ENCODE results near the gene KIRREL3.
A peak's percentile ranks its signal among the peaks of the same experiment; 100 is the strongest.

KIRREL3 gene

DNA sequence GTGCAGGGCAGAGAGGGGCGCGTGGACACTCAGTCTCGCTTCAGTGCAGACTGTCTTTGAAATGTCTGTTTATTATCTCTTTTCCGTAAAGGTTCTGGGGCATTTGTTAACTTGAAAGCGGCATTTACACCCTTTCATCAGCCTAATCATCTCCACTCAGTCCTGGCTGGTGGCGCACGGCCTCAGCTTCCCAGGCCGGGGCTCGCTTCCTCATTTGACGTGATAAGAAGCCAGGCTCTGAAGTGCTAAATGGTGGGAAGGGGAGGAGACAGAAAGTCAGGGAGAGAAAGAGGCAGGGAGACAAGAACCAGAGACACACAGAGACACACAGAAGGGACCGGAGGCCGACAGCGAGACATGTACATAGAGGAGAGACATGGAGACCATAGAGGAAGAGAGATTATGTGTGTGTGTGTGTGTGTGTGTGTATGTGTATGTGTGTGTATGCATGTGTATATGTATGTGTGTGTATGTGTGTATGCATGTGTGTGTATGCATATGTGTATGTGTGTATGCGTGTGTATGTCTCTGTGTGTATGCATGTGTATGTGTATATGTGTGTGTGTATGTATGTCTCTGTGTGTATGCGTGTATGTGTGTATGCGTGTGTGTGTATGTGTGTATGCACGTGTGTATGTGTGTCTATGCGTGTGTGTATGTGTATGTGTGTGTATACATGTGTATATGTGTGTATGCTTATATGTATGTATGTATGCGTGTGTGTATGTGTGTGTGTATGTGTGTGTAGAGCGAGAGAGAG lies 543.6 kb downstream of the KIRREL3 start:
- no peak for DNase-seq

DNA sequence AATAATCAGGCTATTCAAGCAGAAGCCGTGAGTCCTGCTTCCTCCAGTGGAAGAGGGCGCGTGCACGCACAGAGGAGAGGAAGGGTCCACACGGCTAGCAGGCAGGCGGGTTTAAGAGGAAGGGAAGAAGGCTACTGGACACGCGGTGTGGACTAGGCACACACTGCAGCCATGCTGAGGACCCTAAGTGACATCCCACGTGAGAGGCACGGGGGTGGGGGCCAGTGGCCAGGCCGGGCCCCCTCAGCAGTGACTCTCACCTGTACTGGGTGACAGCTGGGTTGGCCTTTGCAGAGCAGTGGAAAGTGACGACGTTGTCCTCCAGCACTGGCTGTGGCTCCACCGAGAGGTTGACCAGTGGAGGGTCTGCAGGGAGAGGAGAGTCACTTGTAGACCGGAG lies 544.5 kb downstream of the KIRREL3 start:
- DNase-seq, result no peak

DNA sequence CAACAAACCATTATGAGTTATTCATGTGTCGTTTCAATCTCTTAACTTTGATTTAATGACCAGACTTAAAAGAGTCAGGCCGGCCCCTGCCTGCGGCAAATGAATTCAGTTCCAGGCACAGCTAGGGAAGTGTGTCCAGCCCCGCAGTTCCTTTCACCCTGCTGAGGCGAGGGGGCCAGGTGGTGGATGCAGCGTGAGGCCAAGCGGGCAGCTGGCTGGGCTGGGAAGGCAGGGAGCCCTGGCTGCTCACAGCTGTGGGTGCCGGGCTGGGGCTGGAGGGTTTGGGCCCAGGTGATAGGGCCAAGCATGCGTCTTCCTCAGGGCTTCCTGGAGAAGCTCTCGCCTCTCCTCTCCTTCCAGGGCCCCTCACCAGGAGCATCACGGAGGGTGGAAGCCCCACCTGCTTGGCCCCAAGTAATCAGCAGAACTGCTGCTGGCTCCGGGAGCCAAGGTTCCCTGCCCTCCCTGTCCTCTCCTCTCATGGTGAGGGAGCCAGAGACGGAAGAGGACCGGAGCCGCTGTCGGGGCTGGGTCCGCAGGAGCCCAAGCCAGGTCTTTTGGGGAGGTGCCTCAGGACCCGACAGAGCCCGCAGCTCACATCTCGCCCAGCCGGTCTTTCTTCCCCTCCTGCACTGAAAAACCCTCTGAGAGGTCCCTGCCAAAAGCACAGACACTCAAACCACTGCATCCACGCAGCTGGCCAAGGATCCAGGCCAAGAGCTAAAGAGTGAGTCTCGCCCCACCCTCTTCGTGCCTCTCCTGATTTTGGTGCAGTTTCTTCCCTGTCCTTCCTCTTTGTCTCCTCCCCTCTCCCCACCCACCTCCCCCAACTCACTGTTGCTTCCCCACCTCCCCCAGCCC lies 548.1 kb downstream of the KIRREL3 start:
- no peak for DNase-seq

DNA sequence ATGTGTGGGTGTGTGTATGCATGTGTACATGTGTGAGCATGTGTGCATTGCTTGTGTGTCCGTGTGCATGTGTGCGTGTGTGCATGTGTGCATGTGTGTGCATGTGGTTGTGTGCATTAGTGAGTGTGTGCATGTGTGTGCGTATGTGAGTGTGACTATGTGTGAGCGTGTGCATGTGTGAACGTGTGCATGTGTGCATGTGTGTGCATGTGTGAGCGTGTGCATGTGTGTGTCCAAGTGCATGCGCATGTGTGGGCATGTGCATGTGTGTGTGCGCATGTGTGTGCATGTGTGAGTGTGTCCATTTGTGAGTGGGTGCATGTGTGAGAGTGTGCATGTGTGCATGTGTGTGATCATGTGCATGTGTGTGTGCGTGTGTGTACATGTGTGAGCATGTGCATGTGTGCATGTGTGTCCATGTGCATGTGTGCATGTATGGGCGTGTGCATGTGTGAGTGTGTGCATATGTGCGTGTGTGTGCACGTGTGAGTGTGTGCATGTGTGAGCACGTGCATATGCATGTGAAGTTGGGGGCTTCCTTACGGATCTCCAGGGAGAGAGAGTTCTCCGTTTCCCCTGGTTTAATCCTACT lies 549.3 kb downstream of the KIRREL3 start:
- DNase-seq, result no peak

DNA sequence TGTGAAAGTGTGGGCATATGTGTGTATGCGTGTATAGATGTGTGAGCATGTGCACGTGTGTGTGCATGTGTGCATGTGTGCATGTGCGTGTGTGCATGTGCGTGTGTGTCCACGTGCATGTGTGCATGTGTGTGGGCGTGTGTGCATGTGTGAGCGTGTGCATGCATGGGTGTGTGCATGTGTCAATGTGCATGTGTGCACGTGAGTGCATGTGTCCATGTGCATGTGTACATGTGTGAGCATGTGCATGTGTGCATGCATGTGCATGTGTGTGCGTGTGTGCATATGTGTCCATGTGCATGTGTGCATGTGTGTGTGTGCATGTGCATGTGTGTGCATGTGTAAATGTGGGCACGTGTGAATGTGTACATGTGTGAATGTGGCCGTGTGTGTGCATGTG lies 549.8 kb downstream of the KIRREL3 start:
- no peak for DNase-seq

DNA sequence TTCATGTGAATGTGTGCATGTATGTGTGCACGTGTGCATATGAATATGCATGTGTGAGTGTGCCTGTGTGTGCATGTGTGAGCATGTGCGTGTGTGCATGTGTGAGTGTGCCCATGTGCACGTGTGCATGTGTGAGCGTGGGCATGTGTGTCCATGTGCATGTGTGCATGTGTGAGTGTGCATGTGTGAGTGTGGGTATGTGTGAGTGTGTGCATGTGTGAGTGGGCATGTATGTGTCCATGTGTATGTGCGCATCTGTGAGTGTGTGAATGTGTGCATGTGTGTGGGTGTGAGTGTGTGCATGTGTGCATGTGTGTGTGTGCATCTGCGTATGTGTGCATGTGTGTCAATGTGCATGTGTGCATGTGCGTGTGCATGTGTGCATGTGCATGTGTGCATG lies 550.4 kb downstream of the KIRREL3 start:
- no peak for DNase-seq

DNA sequence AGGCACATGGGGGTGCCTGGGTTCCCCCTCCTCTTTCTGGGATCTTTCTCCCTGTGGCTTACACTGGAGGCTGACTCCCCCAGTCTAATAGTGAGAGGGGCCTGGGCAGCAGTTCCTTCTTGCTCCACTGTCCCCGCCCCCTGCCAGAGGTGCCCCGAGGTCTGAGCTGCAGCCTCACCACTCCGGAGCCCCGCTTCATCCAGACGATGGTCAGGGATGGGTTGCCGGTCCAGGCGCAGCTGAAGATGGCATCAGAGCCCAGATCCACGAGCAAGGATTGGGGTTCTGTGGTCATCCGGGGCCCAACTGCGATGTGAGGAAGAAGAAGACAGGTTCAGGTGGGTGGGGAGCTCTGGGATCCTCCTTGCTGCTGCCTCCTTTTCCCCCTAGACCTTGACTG lies 554.0 kb downstream of the KIRREL3 start:
- no peak for DNase-seq

DNA sequence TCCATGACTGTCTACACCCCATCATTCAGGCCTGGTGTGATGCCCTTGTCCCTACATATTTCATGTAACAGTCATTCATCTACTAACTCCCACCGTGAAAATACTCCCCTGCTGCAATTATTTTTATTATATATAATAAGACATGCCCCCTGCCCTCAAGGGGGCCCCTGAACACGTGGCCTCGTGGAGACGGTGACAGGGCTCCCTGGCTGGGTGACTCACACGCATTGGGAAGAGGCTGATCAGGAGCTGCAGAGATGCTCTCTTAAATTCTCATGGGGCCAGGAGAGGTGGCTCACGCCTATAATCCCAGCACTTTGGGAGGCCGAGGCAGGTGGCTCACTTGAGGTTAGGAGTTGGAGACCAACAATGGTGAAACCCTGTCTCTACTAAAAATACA lies 556.5 kb downstream of the KIRREL3 start:
- DNase-seq, result no peak

DNA sequence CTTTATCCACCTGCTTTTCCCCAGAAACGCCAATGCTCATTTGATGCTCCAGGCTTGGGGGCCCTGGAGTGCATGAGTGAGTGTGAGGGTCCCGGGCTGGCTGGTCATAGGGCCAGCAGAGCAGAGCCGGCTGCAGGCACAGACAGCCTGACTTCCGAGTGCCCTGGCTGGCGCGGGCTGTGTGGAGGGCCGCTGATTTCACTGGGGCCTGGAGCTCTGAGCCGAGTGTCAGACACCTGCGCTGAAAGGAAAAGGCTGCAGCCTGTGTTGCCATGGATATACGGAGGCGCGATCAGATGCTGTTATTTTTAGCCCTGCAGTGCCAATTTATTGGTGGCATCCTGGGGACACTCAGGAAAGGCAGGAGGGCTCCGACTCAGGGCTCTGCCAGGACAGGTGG lies 557.5 kb downstream of the KIRREL3 start:
- no peak for DNase-seq

DNA sequence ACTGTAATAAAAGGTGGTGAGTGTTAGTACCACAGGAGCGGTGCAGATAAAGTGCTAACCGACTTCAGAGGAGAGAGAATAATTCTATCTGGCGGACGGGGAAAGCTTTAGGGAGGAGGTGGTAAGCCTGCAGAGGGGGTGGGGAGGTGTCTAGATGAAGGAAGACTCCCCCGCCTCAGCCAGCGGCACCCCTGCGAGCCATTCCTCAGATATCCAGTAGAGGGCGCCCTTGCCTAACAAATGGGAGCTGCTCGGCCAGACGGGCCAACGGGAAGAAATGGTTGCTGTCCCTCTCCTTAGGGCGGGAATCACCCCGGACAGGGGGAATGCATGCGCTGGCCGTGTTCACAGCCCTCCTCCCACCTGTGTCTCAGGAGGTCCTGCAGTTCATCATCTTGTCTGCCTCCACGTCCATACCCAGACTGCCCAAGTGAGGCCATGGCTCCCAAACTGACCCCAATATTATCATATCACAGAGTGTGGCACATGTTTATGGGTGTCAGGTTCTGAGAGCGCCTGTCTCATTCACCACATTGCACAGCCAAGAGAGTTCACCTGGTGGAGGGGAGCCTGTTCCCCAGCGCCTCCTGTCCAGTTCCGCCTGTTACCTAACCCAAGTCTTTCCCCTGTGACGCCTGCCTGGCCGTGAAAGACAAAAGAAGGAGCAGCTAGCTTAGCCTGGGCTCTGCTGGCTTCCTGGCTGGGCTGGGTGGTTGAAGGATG lies 559.6 kb downstream of the KIRREL3 start:
- DNase-seq, result peak; percentile 62

DNA sequence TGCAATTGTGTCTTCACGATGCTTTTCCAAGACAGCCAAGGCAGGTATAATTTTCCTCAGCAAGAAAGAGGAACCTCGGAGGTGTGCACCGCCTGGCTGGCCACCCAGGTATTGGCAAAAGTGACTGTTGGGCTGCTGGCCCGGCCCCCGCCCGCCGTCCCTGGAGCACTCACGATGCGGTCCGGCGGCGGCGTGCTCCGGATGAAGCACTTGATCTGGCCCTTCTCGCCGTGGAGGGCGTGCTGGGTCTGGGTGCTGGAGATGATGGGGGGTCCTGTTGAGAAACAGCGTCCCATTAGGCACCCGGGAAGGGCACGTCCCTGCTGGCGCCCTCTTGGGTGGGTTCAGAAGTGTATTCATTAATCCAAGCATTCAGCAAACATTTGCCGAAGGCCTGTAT lies 560.3 kb downstream of the KIRREL3 start:
- DNase-seq, result no peak

DNA sequence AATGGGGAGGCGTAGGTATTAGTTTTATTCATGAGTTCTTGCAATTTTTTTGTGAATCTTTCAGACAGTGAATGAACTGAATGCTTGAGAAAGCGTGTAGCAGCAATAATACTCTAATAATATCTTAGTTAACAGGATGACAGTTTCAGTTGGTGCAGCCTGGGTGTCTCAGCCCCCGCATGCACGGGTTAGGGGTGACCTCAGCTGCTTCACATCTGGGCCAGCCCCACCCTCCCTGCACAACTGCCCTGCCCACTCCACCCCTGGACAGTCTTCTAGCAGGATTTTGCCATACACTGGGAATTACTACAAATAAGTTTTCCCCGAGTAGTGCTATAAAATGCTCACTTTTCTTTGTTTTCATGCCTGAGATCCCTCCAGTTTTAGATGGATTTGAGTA lies 561.9 kb downstream of the KIRREL3 start:
- DNase-seq, result no peak

DNA sequence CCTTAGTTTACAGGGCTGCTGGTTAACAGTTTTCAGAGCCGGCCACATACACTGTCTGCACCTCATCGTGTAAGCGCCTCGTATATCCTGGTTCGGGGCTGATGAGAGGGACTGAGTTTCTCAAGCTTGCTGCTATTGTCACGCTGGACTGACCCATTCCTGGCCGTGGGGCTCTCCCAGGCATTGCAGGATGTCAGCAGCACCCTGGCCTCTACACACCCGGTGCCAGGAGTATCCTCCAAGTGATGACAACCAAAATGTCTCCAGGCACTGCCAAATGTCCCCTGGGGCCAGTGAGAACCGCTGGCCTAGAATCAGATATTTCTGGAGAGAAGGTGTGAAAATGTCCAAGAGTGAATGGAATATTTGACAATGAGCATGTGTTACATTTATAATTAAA lies 562.3 kb downstream of the KIRREL3 start:
- no peak for DNase-seq

DNA sequence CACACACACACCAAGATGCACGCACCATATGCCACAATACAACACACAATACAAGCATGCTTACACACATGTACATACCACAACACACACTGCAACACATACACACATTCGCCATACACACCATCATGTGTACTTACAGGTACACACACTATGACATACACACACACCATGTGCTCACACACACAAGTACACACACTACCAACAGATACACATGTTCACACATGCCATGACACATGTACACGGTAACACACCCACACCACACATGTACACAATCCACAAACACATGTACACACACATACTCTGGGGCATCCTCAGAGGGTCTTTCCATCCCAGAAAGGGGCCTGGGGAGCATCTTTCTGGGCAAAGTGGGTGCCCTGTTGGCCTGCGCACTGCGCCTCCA lies 562.8 kb downstream of the KIRREL3 start:
- no peak for DNase-seq

DNA sequence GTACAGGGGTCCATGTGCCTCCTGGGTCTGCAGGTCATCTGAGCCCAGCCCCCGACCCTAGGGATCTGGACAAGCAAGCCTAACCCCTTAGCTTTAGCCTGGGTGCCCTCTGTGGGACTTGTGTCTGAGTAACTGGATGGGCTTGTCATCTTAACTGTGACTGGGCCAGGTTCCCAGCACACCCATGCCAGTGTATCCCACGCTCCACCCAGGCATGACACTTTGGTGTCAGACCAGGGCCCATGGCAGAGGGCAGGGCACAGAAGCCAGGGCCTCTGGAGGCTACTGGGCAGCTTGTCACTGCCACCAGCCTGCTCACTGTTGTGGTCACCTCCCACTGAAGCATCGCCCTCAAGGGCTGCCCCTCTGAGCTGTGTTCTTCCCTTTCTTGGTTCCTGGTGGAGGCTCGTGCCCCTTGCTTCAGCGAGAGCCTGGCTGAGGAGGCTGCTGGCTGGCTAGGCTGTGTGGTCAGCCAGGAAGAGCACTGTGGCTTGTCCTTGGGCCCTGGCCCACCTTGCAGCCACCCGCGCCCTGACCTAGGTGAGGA lies 564.3 kb downstream of the KIRREL3 start:
- DNase-seq, result no peak

DNA sequence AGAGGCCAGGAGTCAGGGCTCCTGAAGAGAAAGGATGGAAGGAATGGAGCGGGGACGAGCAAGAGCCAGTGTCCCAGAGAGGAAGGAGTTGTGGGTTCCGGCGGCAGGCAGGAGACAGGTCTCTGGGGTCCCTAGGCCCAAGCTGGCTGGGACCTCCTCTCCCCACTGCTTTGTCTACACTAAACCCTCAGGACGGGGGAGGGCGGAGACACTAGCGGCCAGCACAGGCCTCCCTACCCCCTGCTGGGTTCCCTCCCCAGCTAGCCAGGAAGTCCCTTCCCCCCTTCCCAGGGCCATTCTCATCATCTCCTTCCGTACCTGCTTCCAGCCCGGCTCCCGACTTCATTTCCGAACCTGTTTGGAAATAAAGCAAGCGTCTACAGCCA lies 565.6 kb downstream of the KIRREL3 start:
- no peak for DNase-seq

DNA sequence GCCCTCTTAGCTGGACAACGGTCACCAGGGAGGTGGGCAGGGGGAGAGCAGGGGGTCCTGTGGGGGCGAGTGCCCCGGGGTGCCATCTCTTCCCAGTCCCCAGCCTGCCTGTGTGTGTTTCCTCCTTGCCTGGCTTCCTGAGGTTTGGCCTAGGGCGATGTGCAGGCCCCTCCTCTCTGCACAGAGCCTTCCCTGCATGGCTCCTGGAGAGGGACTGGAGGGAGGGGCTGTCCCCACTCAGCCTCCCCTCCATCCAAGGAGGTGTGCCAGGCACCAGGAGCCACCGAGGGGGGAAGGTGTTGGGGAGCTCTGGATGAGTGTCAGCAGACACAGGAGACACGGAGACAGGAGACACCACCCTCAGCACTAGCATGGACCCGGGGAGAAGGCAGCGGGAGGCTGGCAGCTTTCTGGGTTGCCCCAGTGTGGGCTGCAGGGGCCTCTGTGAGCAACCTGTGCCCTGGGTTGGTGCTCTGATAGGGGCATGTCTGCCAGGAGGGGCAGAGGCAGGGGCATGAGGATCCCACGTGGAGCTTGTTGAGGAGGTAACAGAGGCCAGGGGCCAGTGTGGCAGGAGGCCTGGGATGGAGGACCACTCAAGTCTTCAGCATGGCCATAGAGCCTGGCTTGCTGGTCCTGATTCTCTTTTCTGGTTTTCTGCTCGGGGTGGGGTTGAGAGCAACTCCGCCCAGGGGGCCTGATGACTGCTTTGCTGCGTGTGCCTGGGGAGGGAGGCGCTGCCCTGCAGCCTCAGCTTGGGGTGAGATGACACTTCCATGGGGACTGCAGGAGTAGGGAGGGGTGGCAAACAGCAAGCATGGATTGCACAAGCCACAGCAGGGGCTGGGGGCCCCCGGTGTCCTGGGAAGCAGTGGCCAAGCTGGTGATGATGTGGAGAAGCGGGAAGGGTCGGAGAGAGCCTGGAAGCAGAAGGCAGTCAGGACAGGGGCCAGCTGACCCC lies 566.3 kb downstream of the KIRREL3 start:
- no peak for DNase-seq

DNA sequence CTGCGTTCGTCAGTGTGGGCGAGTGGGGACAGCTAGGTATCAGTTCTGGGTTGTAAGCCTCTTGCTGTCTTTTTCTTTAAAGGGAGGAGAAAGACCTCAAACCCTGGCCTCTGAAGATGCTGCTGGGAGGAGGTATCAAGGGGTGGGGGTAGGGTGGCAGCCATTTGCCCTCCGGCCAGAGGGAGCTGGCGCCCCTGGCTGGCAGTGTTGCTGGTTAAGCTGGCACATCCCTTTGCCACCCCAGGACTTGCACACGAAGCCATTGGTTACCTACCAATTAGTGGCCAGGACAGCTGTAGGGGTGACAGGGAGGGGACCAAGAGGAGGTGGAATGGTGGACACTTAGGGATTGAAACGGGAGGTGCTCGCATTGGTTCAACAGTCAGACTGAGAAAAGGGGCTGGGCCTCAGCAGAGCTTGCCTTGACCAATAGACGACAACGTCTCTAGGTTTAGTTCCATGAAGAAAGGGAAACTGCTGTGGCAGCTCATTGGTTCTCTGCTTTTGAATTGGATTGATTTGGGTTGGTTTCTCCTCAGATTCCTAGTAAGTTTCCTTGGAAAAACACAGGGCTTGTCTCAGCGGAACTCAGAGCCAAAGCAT lies 567.2 kb downstream of the KIRREL3 start:
- no peak for DNase-seq

DNA sequence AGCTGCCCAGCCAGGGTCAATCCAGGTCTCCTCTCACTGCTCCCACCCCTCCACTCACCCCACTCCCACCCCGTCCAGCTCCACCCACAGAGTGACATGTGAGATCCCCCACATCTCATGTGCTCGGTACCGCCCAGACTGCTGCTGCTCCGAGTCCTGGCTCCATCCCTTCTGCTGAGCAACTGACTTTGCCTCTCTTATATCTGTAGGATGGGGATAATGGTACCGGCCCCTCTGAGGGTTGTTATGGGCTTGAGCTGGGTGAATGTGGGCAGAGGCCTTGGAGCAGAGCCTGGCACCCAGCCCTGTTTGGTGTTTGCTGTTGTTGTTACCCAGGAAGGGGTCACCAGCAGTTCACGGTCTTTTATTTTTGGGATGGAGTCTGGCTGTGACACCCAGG lies 568.0 kb downstream of the KIRREL3 start:
- DNase-seq, result no peak

DNA sequence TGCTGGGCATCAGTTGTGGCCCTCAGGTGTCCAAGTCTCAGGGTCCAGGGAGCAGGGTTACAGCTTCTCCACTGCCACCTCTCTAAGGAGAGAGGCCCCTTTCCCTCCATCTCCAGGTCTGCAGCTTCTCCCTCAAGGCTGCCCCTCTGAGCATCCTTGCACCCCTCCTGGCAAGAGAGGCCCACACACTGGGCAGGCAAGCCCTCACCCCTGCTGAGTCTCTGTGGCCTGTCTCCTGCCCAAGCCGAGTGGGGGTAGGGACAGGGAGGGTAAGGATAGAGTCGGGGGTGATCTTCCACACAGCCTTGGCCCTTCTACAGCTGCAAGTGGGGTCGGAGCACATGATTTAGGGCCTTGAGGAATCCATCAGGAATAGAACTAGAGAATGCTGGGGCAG lies 568.5 kb downstream of the KIRREL3 start:
- no peak for DNase-seq

DNA sequence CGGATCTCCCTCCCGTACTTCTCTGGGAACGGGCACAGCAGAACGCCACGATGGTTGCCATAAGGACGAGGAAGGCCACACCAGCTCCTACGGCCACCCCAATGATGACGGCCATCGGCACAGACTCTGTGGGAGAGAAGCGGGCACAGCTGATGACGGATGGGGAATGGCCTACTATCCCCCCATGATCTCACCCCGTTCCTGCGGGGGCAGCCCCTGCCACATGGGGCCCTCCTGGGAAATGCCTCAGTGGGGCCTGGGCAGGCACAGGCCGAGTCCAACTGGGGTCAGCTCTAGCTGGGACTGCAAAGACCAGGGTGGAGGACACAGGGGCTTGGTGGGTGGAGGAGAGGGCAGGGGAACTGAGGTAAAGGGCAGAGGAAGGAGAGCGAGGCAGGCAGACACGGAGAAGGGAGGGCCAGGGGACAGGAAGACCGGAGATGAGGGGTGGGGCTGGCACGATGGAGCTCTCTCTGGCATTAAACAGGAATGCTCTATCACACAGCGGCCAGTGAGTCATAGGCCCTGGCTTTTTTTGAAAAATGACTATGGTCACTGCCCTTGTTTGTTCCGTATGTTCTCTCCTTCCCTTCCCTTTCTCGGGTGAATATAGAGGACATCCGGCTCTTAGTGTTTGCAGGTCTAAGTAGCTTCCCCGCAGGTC lies 569.0 kb downstream of the KIRREL3 start:
- DNase-seq, result no peak

All from CD4-positive, alpha-beta T cell treated with Interferon gamma for 1 hour (primary cell).